Hindlimb muscle (tissue), 1 donor: Measurements from ENCODE around the gene NUBPL. TPM values are rescaled to one million over a fixed set of nuclear protein-coding genes. Genes with fewer than 3 reads are reported as not detected.
A peak's percentile ranks its signal among the peaks of the same experiment; 100 is the strongest.
"Not testable (repeated sequence)": the region's sequence is repeated elsewhere in the genome, so short reads cannot be mapped to it uniquely, and the experiment has no call there.

Experiments
- DNase-seq: peaks from one replicate; pipeline ENCODE4 v3.0.0-alpha.2; 2013
- polyA plus RNA-seq: library from polyadenylated mRNA; unstranded; fragments of 120-200 nt; gene quantifications from one replicate; pipeline ENCODE4 v1.2.1, GENCODE V29; 2013; ENCODE audit not compliant: insufficient read length

The NUBPL gene
- polyA plus RNA-seq, 1 donor: 8.8 TPM

DNA sequence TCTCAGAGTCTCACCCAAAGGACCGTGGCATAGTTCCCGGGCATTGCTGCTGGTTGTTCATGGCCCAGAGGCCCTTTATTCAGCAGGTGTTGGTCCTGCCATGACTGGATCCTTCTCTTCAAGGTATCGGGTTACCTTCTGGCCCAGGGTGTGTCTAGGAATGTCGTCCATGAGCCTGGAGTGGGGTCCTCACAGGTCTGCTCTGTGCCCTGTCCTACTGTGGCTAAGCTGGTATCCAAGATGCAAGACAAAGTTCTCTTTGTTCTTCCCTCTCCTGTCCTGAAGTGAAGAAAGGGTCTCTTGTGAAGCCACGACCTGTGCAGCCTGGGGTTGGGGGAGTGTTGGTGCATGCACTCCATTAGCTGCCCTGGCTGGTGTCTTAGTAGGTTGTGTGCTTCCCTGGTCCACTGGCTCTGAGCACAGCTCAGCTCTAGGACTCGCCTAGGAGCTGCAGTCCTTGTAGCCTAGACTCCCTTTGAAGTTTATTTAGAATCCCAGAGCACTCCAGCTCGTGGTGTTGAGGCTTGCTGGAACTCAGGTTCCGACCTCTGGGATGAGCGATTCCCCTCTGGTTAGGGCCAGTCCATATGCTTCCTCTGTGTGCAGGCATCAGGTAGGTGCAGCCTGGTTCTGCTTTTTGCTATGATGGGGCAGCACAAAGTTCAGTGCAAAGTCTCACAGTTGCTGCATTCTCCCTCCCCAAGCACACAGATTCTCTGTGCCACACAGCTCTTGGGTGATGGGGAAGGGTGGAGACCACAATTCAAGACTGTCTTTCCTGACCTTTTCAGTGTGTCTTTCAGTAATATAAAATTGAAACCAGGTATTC lies 117.4 kb downstream of the NUBPL start:
- no peak for DNase-seq

DNA sequence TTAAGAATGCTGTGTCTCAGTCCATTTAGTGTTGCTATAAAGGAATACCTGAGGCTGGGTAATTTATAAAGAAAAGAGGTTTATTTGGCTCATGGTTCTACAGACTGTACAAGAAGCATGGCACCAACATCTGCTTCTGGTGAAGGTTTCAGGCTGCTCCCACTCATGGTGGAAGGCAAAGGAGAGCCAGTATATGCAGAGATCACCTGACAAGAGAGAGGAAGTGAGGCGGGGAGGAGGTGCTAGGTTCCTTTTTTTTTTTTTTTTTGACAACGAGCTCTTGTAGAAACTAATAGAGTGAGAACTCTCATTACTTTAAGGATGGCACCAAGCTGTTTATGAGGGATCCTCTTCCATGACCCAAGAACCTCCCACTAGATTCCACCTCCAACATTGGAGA lies 121.6 kb downstream of the NUBPL start:
- DNase-seq: no peak

DNA sequence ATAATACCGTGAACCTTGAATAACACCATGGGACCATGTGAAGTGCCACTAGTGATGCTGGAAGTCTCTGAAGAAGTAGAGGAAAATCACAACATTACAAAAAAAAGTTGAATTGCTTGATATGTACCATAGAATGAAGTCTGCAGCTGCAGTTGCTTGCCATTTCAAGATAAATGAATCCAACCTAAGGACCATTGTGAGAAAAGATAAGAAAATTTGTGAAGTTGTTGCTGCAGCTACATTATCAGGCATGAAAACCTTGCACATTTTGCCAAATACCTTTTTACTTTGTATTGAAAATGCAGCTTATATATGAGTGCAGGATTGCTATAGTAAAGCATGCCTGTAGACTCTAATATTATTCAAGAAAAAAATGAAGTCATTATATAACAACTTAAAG lies 126.5 kb downstream of the NUBPL start:
- DNase-seq: no peak

DNA sequence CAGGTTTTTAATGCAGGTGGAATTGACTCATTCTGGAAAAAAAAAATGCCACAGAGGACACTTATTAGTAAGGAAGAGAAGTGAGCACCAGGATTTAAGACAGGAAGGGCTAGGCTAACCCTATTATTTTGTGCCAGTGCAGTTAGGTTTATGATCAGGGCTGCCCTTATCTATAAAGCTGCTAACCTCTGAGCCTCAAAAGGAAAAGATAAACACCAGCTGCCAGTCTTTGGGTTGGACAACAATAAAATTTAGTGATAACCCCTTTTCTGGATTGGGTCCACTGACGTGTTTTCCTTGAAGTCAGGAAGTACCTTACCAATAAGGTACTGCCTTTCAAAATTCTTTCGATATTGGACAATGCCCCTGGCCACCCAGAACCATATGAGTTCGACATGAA lies 128.9 kb downstream of the NUBPL start:
- DNase-seq: no peak

DNA sequence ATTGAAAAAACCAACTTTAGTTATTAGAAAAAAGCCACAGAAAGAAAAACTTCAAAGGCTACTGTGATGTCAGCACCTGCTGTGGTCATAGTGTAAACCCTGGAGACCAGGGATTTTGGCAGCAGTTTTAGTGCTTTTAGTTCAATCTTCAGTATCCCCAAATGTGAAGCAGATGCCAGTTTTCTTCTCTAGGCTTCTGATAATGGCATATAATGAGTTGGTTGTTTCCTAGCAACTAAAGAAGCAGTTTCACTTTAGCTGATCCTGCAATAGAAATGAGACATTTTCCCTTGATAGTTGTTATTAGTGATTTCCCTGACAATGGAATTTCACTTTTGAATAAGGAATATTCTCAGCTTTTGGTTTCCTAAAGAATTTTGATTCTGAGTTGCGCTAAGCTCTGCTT lies 131.2 kb downstream of the NUBPL start:
- no peak for DNase-seq

DNA sequence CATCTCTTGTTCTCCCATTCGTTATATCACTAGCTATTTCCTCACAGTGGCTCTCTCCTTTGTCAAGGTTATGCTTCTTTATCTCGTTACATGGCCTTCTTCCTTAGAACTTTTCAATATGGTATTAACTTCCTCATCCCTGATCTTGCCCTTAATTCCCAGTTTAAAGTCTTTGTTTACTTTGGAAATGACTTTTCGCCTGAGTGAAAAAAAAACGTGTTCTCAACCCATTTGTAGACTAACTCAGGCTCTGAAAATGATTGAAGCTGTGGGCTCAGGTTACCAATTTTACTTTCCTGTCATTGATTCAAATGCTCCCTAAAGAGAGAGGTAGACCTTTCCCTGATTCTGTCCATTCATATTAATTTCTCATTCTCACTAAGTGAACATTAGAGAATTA lies 135.2 kb downstream of the NUBPL start:
- DNase-seq: no peak

DNA sequence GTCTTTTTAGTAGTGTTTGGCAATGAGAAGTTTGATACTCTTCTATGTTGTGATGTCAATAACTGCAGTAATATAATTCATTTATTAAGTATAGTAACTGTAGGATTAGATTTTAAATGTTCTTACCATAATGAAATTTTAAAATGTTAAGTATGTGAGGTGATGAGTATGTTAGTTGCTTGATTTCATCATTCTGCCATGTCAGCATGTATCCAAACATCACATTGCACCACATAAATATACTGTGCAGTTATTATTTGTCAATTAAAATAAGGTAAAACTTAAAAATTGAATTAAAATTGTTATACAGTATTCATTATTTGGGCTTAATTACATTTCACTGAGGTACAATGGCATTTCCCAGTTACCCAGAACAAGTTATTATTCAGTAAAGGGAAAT lies 138.6 kb downstream of the NUBPL start:
- DNase-seq: no peak

DNA sequence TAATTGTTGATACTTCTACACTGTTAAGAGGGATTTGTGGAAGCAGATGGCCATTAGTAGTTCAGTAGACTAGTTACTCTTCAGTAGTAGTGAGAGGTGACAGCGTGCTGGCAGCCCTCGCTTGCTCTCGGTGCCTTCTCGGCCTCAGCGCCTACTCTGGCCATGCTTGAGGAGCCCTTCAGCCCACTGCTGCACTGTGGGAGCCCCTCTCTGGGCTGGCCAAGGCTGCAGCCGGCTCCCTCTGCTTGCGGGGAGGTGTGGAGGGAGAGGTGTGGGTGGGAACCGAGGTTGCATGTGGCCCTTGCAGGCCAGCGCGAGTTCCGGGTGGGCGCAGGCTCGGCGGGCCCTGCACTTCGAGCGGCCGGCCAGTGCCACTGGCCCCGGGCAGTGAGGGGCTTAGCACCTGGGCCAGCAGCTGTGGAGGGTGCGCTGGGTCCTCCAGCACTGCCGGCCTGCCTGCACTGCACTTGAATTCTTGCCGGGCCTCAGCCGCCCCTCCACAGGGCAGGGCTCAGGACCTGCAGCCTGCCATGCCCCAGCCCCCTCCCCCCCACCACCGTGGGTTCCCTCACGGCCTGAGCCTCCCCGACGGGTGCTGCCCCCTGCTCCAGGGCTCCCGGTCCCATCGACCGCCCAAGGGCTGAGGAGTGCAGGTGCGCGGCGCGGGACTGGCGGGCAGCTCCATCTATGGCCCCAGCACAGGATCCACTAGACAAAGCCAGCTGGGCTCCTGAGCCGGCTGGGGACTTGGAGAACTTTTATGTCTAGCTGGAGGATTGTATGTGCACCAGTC lies 139.3 kb downstream of the NUBPL start:
- no peak for DNase-seq

DNA sequence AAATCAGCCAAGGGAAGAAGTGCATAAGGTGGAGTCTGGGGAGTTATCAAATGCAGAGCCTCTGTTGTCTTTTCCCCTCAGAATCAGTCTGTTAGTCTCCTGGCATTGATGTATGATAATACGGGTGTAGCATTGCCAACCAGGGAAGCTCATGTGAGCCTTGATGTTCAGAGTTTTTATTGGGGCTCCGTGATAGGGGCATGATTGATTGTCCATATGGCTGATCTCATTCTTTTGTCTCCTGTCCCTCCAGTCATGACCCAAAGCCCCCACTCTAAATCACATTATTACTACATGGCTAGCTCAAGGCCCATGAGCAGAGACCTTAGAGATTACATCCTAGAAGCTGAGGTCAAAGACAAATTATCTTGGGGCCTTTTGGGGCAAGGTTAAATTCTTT lies 140.9 kb downstream of the NUBPL start:
- DNase-seq: no peak

DNA sequence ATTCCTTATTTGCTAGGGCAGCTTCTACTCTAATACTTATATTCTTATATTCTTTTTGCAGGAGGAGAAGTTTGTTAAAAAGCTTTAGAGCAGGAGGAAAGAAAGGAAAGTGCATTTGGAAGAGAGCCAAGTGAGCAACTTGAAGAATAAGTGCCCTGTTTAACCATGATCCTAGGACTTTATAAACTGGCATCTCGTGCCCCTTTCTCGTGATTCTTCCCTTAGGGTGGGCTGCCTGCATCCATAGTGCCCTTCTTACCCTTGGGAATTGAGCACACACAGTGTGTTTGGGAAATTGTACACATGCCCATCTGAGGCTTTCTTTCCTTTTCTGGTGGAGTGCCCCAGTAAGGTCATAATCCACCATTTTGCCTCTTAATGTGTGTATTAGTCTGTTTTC lies 141.9 kb downstream of the NUBPL start:
- DNase-seq: no peak

DNA sequence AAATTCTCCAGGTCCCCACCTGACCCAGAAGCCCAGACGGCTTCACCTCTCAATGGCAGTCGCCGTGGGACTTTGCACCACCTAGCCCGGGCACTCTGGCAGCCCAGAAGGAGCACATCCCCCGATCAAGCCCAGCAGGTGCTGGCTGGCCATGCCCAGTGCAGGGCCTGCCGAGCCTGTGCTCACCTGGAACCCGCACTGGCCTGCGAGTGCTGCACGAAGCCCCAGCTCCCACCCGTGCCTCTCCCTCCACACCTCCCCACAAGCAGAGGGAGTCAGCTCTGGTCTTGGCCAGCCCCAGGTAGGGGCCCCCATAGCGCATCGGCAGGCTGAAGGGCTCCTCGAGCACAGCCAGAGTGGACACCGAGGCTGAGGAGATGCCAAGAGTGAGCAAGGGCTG lies 144.5 kb downstream of the NUBPL start:
- no peak for DNase-seq

DNA sequence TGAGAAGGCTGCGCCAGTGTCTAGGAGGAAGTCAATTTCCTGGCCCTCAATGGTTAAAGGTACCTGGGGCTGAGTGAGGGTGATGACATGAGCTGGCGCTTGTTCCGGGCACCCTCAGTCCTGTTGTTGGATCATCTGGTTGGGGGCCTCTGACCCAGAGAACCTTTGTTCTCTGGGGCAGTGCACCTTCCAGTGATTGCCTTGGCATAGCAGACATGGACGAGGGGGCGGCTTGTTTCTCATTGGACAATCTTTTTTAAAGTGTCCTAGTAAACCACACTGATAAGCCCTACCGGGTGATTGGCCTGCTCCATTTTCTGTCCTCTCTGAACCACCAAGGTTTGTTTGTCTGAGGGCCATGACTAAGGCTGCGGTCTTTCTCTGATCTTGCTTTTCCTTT lies 147.5 kb downstream of the NUBPL start:
- DNase-seq: not testable (repeated sequence)

DNA sequence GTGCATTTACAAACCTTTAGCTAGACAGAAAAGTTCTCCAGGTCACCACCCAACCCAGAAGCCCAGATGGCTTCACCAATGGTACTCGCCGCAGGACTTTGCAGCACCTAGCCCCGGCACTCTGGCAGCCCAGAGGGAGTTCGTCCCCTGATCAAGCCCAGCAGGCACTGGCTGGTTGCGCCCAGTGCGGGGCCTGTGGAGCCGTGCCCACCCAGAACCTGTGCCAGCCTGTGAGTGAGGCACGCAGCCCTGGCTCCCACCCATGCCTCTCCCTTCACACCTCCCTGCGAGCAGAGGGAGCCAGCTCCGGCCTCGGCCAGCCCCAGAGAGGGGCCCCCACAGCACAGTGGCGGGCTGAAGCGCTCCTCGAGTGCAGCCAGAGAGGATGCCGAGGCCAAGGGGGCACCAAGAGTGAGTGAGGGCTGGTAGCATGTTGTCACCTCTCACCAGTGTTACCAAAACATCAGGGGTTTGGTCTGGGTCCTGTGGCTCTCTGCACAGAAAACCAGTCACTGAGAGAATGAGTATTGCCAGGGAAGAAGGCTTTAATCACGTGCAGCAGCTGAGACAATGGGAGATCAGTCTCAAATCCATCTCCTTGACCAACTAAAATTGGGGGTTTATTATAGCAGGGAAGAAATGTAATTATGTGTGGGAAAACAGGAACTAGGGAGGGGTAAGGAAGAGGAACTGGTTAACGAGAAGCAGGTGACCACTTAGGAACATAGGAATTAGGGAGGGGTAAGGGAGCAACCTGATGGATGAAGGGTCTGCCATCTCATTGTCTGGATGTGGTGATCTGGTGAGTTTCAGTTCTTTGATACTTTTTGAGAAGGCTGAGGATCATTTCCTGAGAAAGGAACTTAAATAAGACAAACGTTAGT lies 151.3 kb downstream of the NUBPL start:
- DNase-seq: no peak

DNA sequence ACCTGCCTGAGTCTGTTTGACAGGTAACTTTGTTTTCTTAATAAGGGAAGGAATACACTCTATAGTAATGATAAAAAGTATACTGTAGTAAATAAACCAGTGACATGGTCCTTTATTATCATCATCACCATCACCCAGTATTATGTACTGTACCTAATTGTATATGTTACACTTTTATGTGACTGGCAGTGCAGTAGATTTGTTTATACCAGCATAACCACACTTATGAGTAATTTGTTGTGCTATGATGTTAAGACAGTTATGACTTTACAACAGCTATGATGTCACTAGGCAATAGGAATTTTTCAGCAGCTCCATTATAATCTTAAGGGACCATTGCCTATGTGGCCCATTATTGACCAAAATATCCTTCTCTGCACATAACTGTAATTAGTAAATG lies 155.0 kb downstream of the NUBPL start:
- DNase-seq: no peak

DNA sequence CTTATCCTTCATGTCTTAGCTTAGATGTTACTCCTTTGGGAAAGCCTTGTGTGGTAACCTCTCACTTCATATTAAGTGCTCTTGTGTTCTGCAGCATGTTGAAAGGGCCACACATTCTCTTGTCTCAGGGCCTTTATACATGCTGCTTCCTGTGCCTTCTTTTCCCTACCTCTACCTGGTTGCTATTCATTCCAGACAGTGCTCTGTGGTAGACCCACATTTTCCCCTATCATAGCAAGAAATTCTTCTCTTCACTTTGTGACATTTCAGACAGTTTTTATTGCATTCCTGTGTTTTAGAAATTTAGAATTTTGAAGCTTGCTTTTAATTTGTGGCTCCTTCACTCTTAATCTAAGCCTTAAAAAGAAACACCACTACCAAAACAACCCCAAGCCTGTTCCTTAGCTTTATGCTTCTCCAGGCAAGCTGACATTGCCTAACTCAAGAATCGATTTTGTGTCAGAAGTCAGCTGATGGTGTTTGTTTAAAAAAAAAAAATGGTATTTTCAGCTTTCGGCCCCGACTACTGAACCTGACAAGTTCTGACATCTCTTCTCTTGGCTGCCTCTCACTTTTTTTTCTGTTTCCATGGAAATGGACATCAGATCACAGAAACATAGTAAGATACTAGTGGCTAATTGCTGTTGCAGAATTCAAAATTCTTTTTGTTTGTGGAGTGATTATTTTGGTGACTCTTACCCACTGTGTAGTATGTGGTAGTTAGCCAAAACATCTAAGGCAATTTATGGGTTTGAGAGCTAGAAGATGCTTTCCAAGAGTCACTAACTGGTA lies 156.3 kb downstream of the NUBPL start:
- DNase-seq: peak; percentile 11

DNA sequence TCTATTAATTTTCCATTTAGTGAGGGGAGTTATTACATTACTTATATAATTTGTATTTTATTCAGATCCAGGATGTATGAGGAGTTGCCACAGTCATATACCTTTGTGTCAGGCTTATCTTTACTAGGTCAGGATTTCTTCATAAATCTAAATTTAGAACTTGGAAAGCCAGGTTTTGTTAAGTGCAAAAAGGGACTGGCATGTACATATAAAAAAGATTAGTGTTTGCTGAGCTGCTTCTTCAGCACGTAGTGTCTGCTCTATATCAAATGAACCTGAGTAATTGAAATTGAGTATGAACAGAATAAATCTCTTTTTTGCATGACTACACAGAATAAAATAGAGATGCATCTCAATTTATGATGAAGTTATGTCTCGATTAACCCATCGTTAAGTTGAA lies 157.4 kb downstream of the NUBPL start:
- DNase-seq: no peak

DNA sequence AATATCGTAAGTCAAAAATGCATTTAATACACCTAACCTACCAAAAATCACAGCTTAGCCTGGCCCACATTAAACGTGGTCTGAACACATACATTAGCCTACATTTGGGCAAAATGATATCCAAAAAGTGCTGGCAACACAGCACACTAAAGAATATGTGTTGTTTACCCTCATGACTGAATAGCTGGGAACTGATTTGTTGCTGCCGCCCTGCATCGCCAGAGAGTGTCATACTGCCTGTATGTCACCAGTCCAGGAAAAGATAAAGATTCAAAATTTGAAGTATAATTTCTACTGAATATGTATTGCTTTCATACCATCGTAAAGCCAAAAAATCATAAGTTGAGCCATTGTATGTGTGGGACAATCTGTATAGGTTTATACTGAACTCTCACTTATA lies 157.8 kb downstream of the NUBPL start:
- no peak for DNase-seq

DNA sequence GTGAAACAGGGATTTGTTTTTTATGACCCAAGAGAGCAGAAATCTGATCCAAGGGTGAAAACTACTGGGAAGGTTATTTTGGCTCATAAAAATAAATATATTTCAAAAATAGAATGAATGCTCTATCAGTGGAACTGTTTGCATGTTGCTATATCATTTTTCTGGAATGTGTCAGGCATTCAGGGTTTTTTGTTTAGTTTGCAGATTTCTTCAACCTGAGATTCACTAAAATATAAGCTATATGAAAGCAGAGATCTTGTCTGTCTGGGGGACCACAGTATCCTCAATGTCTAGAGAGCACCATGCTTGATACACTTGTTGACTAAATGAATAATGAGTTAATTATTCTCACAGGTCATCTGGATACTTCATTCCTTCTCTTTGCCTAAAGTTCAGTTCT lies 165.1 kb downstream of the NUBPL start:
- DNase-seq: no peak

DNA sequence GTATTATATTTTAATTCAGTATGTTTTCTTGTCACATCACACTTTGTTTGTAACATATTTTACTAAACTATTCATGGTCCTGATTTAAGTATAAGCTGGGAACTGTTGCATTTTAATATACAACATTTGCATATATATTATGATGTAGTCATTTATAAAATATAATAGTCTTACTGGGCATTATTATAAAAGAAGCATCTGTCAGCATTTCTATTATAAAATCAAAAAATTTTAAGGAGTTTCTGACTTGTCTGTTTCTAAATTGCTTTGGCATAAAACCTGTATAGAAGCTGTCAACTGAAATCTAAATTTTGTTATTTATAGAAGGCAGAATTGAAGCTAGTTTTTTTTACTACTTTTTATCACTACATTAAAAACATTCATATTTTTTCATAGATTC lies 166.6 kb downstream of the NUBPL start:
- no peak for DNase-seq

DNA sequence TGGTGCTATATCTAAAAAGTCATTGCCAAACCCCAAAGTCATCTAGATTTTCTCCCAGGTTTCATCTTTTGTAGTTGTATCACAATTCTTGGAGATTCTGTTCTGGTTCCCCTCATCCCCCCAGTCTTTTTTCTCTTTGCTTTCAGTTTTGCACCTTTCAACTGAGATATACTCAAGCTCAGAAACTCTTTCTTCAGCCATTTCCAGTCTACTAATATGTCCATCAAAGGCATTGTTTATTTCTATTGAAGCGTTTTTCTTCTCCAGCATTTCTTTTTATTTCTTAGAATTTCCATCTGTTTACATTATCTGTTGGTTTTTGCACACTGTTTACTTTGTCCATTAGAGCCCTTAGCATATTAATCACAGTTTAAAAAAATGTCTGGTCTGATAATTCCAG lies 179.5 kb downstream of the NUBPL start:
- no peak for DNase-seq

DNA sequence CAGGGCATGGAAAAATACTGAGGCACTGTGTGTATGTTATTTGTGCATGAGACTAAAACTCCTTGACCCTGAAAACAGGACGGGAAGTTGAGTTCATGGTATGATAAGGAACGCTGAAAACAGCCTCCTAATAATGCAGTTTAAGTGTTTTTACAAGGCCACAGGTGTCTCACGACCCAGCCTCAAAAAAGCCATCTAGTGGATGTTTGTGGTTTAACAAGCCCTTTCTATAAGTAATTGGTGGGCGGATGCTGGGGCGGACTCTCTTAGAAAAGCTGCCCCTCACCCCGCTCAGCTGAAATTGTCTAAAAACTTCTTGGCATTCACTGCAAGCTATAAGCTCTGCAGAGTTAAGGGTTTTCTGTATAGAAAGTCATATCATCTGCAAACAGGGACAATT lies 184.5 kb downstream of the NUBPL start:
- no peak for DNase-seq

DNA sequence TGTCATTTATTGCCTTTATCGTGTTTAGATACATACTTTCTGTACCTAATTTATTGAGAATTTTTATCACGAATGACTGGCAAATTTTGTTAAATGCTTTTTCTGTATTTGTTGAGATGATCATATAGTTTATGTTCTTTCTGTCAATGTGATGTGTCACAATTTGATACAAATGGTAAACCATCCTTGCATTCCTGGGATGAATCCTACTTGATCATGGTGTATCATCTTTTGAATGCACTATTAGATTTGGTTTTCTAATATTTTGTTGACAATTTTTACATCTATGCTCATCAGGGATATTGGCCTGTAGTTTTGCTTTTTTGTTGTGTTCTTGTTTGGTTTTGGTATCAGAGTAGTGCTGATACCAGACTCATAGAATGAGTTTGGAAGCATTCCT lies 185.1 kb downstream of the NUBPL start:
- DNase-seq: no peak
